Endothelial cell of umbilical vein (primary cell): Measurements from ENCODE around the gene SNPH. TPM values are rescaled to one million over a fixed set of nuclear protein-coding genes. Genes with fewer than 3 reads are reported as not detected.

Experiments
- BruUV-seq: library from RNA; stranded (reverse); fragments of 400-500 nt; replicated peaks from 2 replicates; lab custom pipeline; 2021; lab: Mats Ljungman, UMichigan
- CTCF ChIA-PET: fragments of 300-600, 350-600 bp; sonication (Branson Sonifier 250); formaldehyde crosslinking; loops from one replicate; lab custom pipeline; 2021; ENCODE audit warnings: antibody characterized with exemption, inconsistent platforms; lab: Charles Lee
- POLR2A ChIA-PET: fragments of 300-600, 350-600 bp; sonication (Branson Sonifier 250); formaldehyde crosslinking; loops from one replicate; lab custom pipeline; 2021; ENCODE audit warnings: antibody characterized with exemption, inconsistent platforms; lab: Charles Lee
- DNase-seq: peaks from one replicate; pipeline ENCODE4 v3.0.0-alpha.2; 2011; ENCODE audit warnings: low read depth, low spot score
- FAIRE-seq: peaks from 2 replicates; lab custom pipeline; 2011; peaks lifted over from hg19 to GRCh38; lab: Jason Lieb, UNC
- H2AFZ ChIP-seq: 2 replicates; pipeline ENCODE4 v1.6.0; 2012; ENCODE audit warnings: low read depth, low read length, control low read depth, inconsistent platforms
- H3K27ac ChIP-seq: 2 replicates; pipeline ENCODE4 v1.5.1; 2011; ENCODE audit warnings: low read depth, mild to moderate bottlenecking, control low read depth, low read length, moderate library complexity; ENCODE audit not compliant: insufficient read depth
- H3K27me3 ChIP-seq, 2 experiments: 2 replicates each; pipeline versions ENCODE4 v1.6.0 to v1.6.1; 2011; ENCODE audit warnings: low read length in 2 of 2, mixed read lengths in 1 of 2; ENCODE audit not compliant: control insufficient read depth in 2 of 2, insufficient read depth in 2 of 2
- H3K36me3 ChIP-seq, 2 experiments: 2 replicates in 1 of 2; 3 replicates in 1 of 2; pipeline ENCODE4 v1.5.1; 2011; ENCODE audit warnings: low read length in 2 of 2, mild to moderate bottlenecking in 1 of 2, moderate library complexity in 1 of 2; ENCODE audit not compliant: control insufficient read depth in 2 of 2, insufficient read depth in 2 of 2; ENCODE audit errors: extremely low read depth in 1 of 2
- H3K4me1 ChIP-seq: 3 replicates; pipeline ENCODE4 v1.5.1; 2011; ENCODE audit warnings: mild to moderate bottlenecking, low read length; ENCODE audit not compliant: control insufficient read depth, insufficient read depth; ENCODE audit errors: extremely low read depth
- H3K4me2 ChIP-seq: 2 replicates; pipeline ENCODE4 v1.6.1; 2011; ENCODE audit warnings: low read length, control low read depth, mixed read lengths; ENCODE audit not compliant: insufficient read depth
- H3K4me3 ChIP-seq, 3 experiments: fragments of 200-600 bp in 1 of 3; sonication (generic), shearing (Covaris generic) in 1 of 3; replicated peaks in 1 of 3; 2 replicates each; pipeline ENCODE4 v1.5.1; 2011 to 2016; ENCODE audit warnings: control low read depth in 3 of 3, low read length in 3 of 3, mild to moderate bottlenecking in 2 of 3, inconsistent platforms in 1 of 3, low read depth in 1 of 3, moderate library complexity in 1 of 3; ENCODE audit not compliant: insufficient read depth in 1 of 3
- H3K79me2 ChIP-seq: 2 replicates; pipeline ENCODE4 v1.6.0; 2012; ENCODE audit warnings: low read length, inconsistent platforms; ENCODE audit not compliant: control insufficient read depth, insufficient read depth
- H3K9ac ChIP-seq: replicated peaks from 2 replicates; pipeline ENCODE3; 2011; ENCODE audit warnings: low read length, control low read depth; ENCODE audit not compliant: insufficient read depth; ENCODE audit errors: extremely low read depth
- H3K9me1 ChIP-seq: replicated peaks from 3 replicates; pipeline ENCODE4 v1.6.0; 2011; ENCODE audit warnings: mild to moderate bottlenecking, low read length; ENCODE audit not compliant: control insufficient read depth, insufficient read depth; ENCODE audit errors: extremely low read depth
- H3K9me3 ChIP-seq: replicated peaks from 2 replicates; pipeline ENCODE4 v1.5.1; 2012; ENCODE audit warnings: low read length, inconsistent platforms; ENCODE audit not compliant: control insufficient read depth, insufficient read depth
- H4K20me1 ChIP-seq: replicated peaks from 2 replicates; pipeline ENCODE3; 2011; ENCODE audit warnings: mild to moderate bottlenecking, low read length; ENCODE audit not compliant: control insufficient read depth, insufficient read depth; ENCODE audit errors: extremely low read depth
- EZH2 ChIP-seq: IDR thresholded peaks from 2 replicates; pipeline ENCODE4 v1.6.1; 2012; ENCODE audit warnings: borderline replicate concordance, low read depth, mild to moderate bottlenecking, moderate library complexity, low read length, inconsistent platforms; ENCODE audit not compliant: severe bottlenecking
- FOS ChIP-seq: IDR thresholded peaks from 2 replicates; pipeline ENCODE4 v1.6.1; 2011; ENCODE audit warnings: mild to moderate bottlenecking, low read length, moderate library complexity, borderline replicate concordance; ENCODE audit not compliant: insufficient read depth
- GATA2 ChIP-seq: IDR thresholded peaks from 2 replicates; pipeline ENCODE4 v1.7.0; 2011; ENCODE audit warnings: low read depth, mild to moderate bottlenecking, moderate library complexity, mixed read lengths, low read length; ENCODE audit not compliant: insufficient read length, insufficient read depth
- JUN ChIP-seq: IDR thresholded peaks from 2 replicates; pipeline ENCODE4 v1.6.1; 2011; ENCODE audit warnings: borderline replicate concordance, low read depth; ENCODE audit not compliant: insufficient read length, insufficient read depth
- MYC ChIP-seq: IDR thresholded peaks from one replicate; pipeline ENCODE4 v1.6.1; 2011; ENCODE audit warnings: mild to moderate bottlenecking, low read depth, low read length
- POLR2A ChIP-seq: IDR thresholded peaks from 2 replicates; pipeline ENCODE4 v1.6.1; 2012; ENCODE audit warnings: low read depth, mild to moderate bottlenecking, control low read depth, low read length
- POLR2AphosphoS5 ChIP-seq: IDR thresholded peaks from 2 replicates; pipeline ENCODE4 v1.6.1; 2012; ENCODE audit warnings: low read depth, mild to moderate bottlenecking, control low read depth, low read length, moderate library complexity; ENCODE audit not compliant: insufficient read depth
- dilution Hi-C: fragments of 300-500 bp; cut with MboI; formaldehyde crosslinking; loops from one replicate; pipeline ENCODE4 v1.15.0; 2019; ENCODE audit warnings: low sequenced_read_pairs; ENCODE audit not compliant: extremely low pct_ligation_motif_present
- intact Hi-C: fragments of 100-400 bp; cut with micrococcal nuclease; formaldehyde crosslinking; loops from one replicate; pipeline ENCODE4 v1.10.0; 2022
- polyA plus RNA-seq, 4 experiments: library from polyadenylated mRNA; depleted of rRNA in 3 of 4; stranded (reverse) in 3 of 4; unstranded in 1 of 4; fragments of >200 nt; gene quantifications; 2 replicates each; pipeline versions ENCODE4 v1.2.1 to v1.2.3, GENCODE V29; 2011 to 2012; ENCODE audit warnings: missing spikeins in 1 of 4
- total RNA-seq: library from RNA; stranded (reverse); gene quantifications from 2 replicates; pipeline ENCODE4 v1.2.3, GENCODE V29; 2021
- TF ChIP-seq, protein P1 (sequence below): IDR thresholded peaks from 2 replicates; pipeline ENCODE4 v1.6.1; 2011; ENCODE audit not compliant: insufficient read depth, insufficient read length
- TF ChIP-seq, protein P2 (sequence below), 2 donors: IDR thresholded peaks; 1 replicate in 1 of 2; 2 replicates in 1 of 2; pipeline ENCODE4 v1.5.1; 2011; ENCODE audit warnings: low read length in 2 of 2, mild to moderate bottlenecking in 2 of 2, moderate library complexity in 2 of 2, control low read depth in 1 of 2, inconsistent platforms in 1 of 2, low read depth in 1 of 2; ENCODE audit not compliant: insufficient read depth in 1 of 2; ENCODE audit errors: extremely low read depth in 1 of 2

The SNPH gene
- total and polyA plus RNA-seq, 2 donors (not counting 3 experiments of a cell fraction or from before 2014, with no cell fraction given), result 2.3 to 5.5 TPM

DNA sequence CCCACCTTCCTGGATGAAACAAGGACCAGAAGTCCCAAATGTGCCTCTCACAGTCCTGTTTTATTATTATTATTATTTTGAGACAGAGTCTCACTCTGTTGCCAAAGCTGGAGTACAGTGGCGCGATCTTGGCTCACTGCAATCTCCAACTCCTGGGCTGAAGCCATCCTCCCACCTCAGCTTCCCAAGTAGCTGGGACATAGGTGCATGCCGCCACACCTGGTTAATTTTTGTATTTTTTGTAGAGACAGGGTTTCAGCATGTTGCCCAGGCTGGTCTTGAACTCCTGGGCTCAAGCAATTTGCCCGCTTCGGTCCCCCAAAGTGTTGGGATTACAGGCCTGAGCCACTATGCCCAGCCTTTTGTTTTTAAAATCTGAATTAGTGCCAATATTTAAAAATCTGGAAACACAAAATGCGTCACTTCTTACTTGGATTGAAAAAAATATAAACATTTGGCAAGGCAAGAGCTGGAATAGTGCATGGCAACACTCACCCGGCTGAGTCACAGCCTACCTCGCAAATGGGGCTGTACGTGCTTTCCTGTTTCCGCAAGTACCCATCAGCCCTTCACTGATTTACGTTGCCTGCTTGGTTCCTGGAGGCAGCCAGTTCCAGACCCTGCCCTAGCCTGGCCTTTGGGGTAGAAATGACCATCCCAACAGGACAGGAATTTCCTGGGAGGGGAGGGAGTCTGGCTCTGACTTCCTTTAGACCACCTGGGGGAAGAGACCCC is 56.6 kb downstream of the SNPH start:
- CTCF ChIA-PET, result interaction anchor here (0.6 to 2.4 kb wide), 15 partner anchors 10 to 181 kb away, joined by 3 to 21 read pairs (median 4); partner anchors contain the start of gene NSFL1C
- dilution Hi-C loops, result loop anchor here (25.0 kb wide), 1 partner anchor 115 kb away; no protein-coding TSS in a partner anchor
- no peaks in the 10 kb centered on the region for H4K20me1 ChIP-seq
- H3K4me1 ChIP-seq, result peaks cover 51% of the 10 kb centered on the region
- H3K36me3 ChIP-seq, result no peaks in the 10 kb centered on the region
- H3K79me2 ChIP-seq, result peaks cover 8% of the 10 kb centered on the region
- BruUV-seq, result no TSS peak
- POLR2A ChIA-PET, result interaction anchor here (0.8 to 1.7 kb wide), 4 partner anchors 10 to 69 kb away, joined by 3 to 4 read pairs (median 4); no protein-coding TSS in a partner anchor
- peak overlapping the region; percentile 99 for H3K27ac ChIP-seq
- H3K4me2 ChIP-seq, result peak overlapping the region; percentile 26
- peak overlapping the region; percentile 99 for H3K9ac ChIP-seq
- H3K9me1 ChIP-seq, result no peaks in the 10 kb centered on the region
- TF ChIP-seq EZH2, result no peak
- TF ChIP-seq, protein P1, sequence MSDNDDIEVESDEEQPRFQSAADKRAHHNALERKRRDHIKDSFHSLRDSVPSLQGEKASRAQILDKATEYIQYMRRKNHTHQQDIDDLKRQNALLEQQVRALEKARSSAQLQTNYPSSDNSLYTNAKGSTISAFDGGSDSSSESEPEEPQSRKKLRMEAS, result peak; percentile 8
- TF ChIP-seq JUN, result peak; percentile 90
- TF ChIP-seq, protein P2, sequence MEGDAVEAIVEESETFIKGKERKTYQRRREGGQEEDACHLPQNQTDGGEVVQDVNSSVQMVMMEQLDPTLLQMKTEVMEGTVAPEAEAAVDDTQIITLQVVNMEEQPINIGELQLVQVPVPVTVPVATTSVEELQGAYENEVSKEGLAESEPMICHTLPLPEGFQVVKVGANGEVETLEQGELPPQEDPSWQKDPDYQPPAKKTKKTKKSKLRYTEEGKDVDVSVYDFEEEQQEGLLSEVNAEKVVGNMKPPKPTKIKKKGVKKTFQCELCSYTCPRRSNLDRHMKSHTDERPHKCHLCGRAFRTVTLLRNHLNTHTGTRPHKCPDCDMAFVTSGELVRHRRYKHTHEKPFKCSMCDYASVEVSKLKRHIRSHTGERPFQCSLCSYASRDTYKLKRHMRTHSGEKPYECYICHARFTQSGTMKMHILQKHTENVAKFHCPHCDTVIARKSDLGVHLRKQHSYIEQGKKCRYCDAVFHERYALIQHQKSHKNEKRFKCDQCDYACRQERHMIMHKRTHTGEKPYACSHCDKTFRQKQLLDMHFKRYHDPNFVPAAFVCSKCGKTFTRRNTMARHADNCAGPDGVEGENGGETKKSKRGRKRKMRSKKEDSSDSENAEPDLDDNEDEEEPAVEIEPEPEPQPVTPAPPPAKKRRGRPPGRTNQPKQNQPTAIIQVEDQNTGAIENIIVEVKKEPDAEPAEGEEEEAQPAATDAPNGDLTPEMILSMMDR (IDR thresholded peaks at IDR 0.05; ENCODE audit: extremely low read depth in 1 of 2, insufficient read depth in 1 of 2, low read depth in 1 of 2, low read length in 2 of 2), result no peak
- TF ChIP-seq FOS, result peak; percentile 99
- peak; percentile 33 for TF ChIP-seq POLR2A
- TF ChIP-seq GATA2, result peak; percentile 38
- peak; percentile 90 for TF ChIP-seq POLR2AphosphoS5
- TF ChIP-seq MYC, result peak; percentile 78
- peak; percentile 100 for FAIRE-seq
- no peak overlapping the region for H2AFZ ChIP-seq
- intact Hi-C loops, result loop anchor here (1.0 to 5.0 kb wide), 5 partner anchors 9 to 489 kb away; partner anchors contain the start of gene RAD21L1
- H3K9me3 ChIP-seq, result no peaks in the 10 kb centered on the region
- no peak overlapping the region for H3K4me3 ChIP-seq
- DNase-seq, result peak; percentile 99
- no peaks in the 10 kb centered on the region for H3K27me3 ChIP-seq
